ENCODE measurements around the gene DHRS7C.
"Not testable (repeated sequence)": the region's sequence is repeated elsewhere in the genome, so short reads cannot be mapped to it uniquely, and the experiment has no call there.

Gene DHRS7C

GRCh38 chr17:9783465-9783864, 7.9 kb downstream of the DHRS7C start:
- H3K27ac ChIP-seq (ENCODE audit: low read depth, low read length); H3K36me3 ChIP-seq (ENCODE audit: control insufficient read depth, insufficient read depth, low read length); H3K4me3 ChIP-seq (ENCODE audit: low read depth, low read length); H3K9me3 ChIP-seq (ENCODE audit: control insufficient read depth, insufficient read depth, low read length); H3K4me1 ChIP-seq (ENCODE audit: control insufficient read depth, insufficient read depth, low read length); H3K27me3 ChIP-seq (ENCODE audit: control insufficient read depth, insufficient read depth, low read length); H3K9ac ChIP-seq (ENCODE audit: low read depth, low read length): not testable (repeated sequence)

GRCh38 chr17:9783050-9783449, 8.3 kb downstream of the DHRS7C start:
- H3K4me3 ChIP-seq (ENCODE audit: low read depth, low read length): no peak overlapping the region
- no peak overlapping the region for H3K9ac ChIP-seq (ENCODE audit: low read depth, low read length)
- H3K36me3 ChIP-seq (ENCODE audit: control insufficient read depth, insufficient read depth, low read length): no peaks in the 10 kb centered on the region
- H3K27me3 ChIP-seq (ENCODE audit: control insufficient read depth, insufficient read depth, low read length): no peaks in the 10 kb centered on the region
- H3K27ac ChIP-seq (ENCODE audit: low read depth, low read length): no peak overlapping the region
- no peaks in the 10 kb centered on the region for H3K4me1 ChIP-seq (ENCODE audit: control insufficient read depth, insufficient read depth, low read length)
- H3K9me3 ChIP-seq (ENCODE audit: control insufficient read depth, insufficient read depth, low read length): no peaks in the 10 kb centered on the region

- Histone ChIP-seq H3K4me1 (ENCODE audit: control insufficient read depth, insufficient read depth, low read length) (no peaks in the 10 kb centered on the region), H3K9me3 (ENCODE audit: control insufficient read depth, insufficient read depth, low read length) (no peaks in the 10 kb centered on the region), H3K36me3 (ENCODE audit: control insufficient read depth, insufficient read depth, low read length) (no peaks in the 10 kb centered on the region), H3K9ac (ENCODE audit: low read depth, low read length) (no peak overlapping the region), H3K27ac (ENCODE audit: low read depth, low read length) (no peak overlapping the region), H3K27me3 (ENCODE audit: control insufficient read depth, insufficient read depth, low read length) (no peaks in the 10 kb centered on the region), H3K4me3 (ENCODE audit: low read depth, low read length) (no peak overlapping the region)
Measured at GRCh38 chr17:9780552-9780951, 10.8 kb downstream of the DHRS7C start.

GRCh38 chr17:9776911-9777310, 14.5 kb downstream of the DHRS7C start:
- no peaks in the 10 kb centered on the region for H3K4me1 ChIP-seq (ENCODE audit: control insufficient read depth, insufficient read depth, low read length)
- H3K36me3 ChIP-seq (ENCODE audit: control insufficient read depth, insufficient read depth, low read length): no peaks in the 10 kb centered on the region
- no peak overlapping the region for H3K4me3 ChIP-seq (ENCODE audit: low read depth, low read length)
- H3K27me3 ChIP-seq (ENCODE audit: control insufficient read depth, insufficient read depth, low read length): no peaks in the 10 kb centered on the region
- no peak overlapping the region for H3K9ac ChIP-seq (ENCODE audit: low read depth, low read length)
- no peak overlapping the region for H3K27ac ChIP-seq (ENCODE audit: low read depth, low read length)
- no peaks in the 10 kb centered on the region for H3K9me3 ChIP-seq (ENCODE audit: control insufficient read depth, insufficient read depth, low read length)

GRCh38 chr17:9772658-9773057, 18.7 kb downstream of the DHRS7C start:
- H3K36me3 ChIP-seq (ENCODE audit: control insufficient read depth, insufficient read depth, low read length): no peaks in the 10 kb centered on the region
- H3K4me3 ChIP-seq (ENCODE audit: low read depth, low read length): no peak overlapping the region
- H3K9ac ChIP-seq (ENCODE audit: low read depth, low read length): no peak overlapping the region
- no peak overlapping the region for H3K27ac ChIP-seq (ENCODE audit: low read depth, low read length)
- H3K9me3 ChIP-seq (ENCODE audit: control insufficient read depth, insufficient read depth, low read length): no peaks in the 10 kb centered on the region
- no peaks in the 10 kb centered on the region for H3K4me1 ChIP-seq (ENCODE audit: control insufficient read depth, insufficient read depth, low read length)
- no peaks in the 10 kb centered on the region for H3K27me3 ChIP-seq (ENCODE audit: control insufficient read depth, insufficient read depth, low read length)

GRCh38 chr17:9771465-9771864, 19.9 kb downstream of the DHRS7C start:
- Histone ChIP-seq H3K36me3 (ENCODE audit: control insufficient read depth, insufficient read depth, low read length) (no peaks in the 10 kb centered on the region), H3K27ac (ENCODE audit: low read depth, low read length) (no peak overlapping the region), H3K4me1 (ENCODE audit: control insufficient read depth, insufficient read depth, low read length) (no peaks in the 10 kb centered on the region)

GRCh38 chr17:9769036-9769695, 22.2 kb downstream of the DHRS7C start:
- Histone ChIP-seq H3K4me3 (ENCODE audit: low read depth, low read length) (no peak overlapping the region), H3K4me1 (ENCODE audit: control insufficient read depth, insufficient read depth, low read length) (no peaks in the 10 kb centered on the region), H3K27ac (ENCODE audit: low read depth, low read length) (no peak overlapping the region), H3K27me3 (ENCODE audit: control insufficient read depth, insufficient read depth, low read length) (no peaks in the 10 kb centered on the region), H3K9ac (ENCODE audit: low read depth, low read length) (no peak overlapping the region), H3K36me3 (ENCODE audit: control insufficient read depth, insufficient read depth, low read length) (no peaks in the 10 kb centered on the region), H3K9me3 (ENCODE audit: control insufficient read depth, insufficient read depth, low read length) (no peaks in the 10 kb centered on the region)

More at GRCh38 chr17:9771465-9771864, 19.9 kb downstream of the DHRS7C start:
- Histone ChIP-seq H3K9me3 (ENCODE audit: control insufficient read depth, insufficient read depth, low read length) (no peaks in the 10 kb centered on the region), H3K9ac (ENCODE audit: low read depth, low read length) (no peak overlapping the region), H3K27me3 (ENCODE audit: control insufficient read depth, insufficient read depth, low read length) (no peaks in the 10 kb centered on the region), H3K4me3 (ENCODE audit: low read depth, low read length) (no peak overlapping the region)

GRCh38 chr17:9768381-9768934, 22.9 kb downstream of the DHRS7C start:
- Histone ChIP-seq H3K9ac (ENCODE audit: low read depth, low read length) (no peak overlapping the region), H3K4me3 (ENCODE audit: low read depth, low read length) (no peak overlapping the region), H3K36me3 (ENCODE audit: control insufficient read depth, insufficient read depth, low read length) (no peaks in the 10 kb centered on the region), H3K9me3 (ENCODE audit: control insufficient read depth, insufficient read depth, low read length) (no peaks in the 10 kb centered on the region), H3K4me1 (ENCODE audit: control insufficient read depth, insufficient read depth, low read length) (no peaks in the 10 kb centered on the region), H3K27ac (ENCODE audit: low read depth, low read length) (no peak overlapping the region), H3K27me3 (ENCODE audit: control insufficient read depth, insufficient read depth, low read length) (no peaks in the 10 kb centered on the region)

GRCh38 chr17:9767432-9767991, 23.9 kb downstream of the DHRS7C start:
- no peaks in the 10 kb centered on the region for H3K9me3 ChIP-seq (ENCODE audit: control insufficient read depth, insufficient read depth, low read length)
- no peaks in the 10 kb centered on the region for H3K27me3 ChIP-seq (ENCODE audit: control insufficient read depth, insufficient read depth, low read length)
- H3K27ac ChIP-seq (ENCODE audit: low read depth, low read length): no peak overlapping the region
- H3K36me3 ChIP-seq (ENCODE audit: control insufficient read depth, insufficient read depth, low read length): no peaks in the 10 kb centered on the region
- no peak overlapping the region for H3K9ac ChIP-seq (ENCODE audit: low read depth, low read length)
- H3K4me3 ChIP-seq (ENCODE audit: low read depth, low read length): no peak overlapping the region
- H3K4me1 ChIP-seq (ENCODE audit: control insufficient read depth, insufficient read depth, low read length): no peaks in the 10 kb centered on the region

- Histone ChIP-seq H3K4me3 (ENCODE audit: low read depth, low read length) (no peak overlapping the region), H3K9me3 (ENCODE audit: control insufficient read depth, insufficient read depth, low read length) (no peaks in the 10 kb centered on the region), H3K4me1 (ENCODE audit: control insufficient read depth, insufficient read depth, low read length) (no peaks in the 10 kb centered on the region), H3K27me3 (ENCODE audit: control insufficient read depth, insufficient read depth, low read length) (no peaks in the 10 kb centered on the region), H3K9ac (ENCODE audit: low read depth, low read length) (no peak overlapping the region), H3K36me3 (ENCODE audit: control insufficient read depth, insufficient read depth, low read length) (no peaks in the 10 kb centered on the region), H3K27ac (ENCODE audit: low read depth, low read length) (no peak overlapping the region)
Measured at GRCh38 chr17:9766970-9767369, 24.4 kb downstream of the DHRS7C start.

- no peak overlapping the region for H3K9ac ChIP-seq (ENCODE audit: low read depth, low read length)
- H3K27ac ChIP-seq (ENCODE audit: low read depth, low read length): no peak overlapping the region
- H3K36me3 ChIP-seq (ENCODE audit: control insufficient read depth, insufficient read depth, low read length): no peaks in the 10 kb centered on the region
- H3K4me3 ChIP-seq (ENCODE audit: low read depth, low read length): no peak overlapping the region
- H3K9me3 ChIP-seq (ENCODE audit: control insufficient read depth, insufficient read depth, low read length): no peaks in the 10 kb centered on the region
- H3K27me3 ChIP-seq (ENCODE audit: control insufficient read depth, insufficient read depth, low read length): no peaks in the 10 kb centered on the region
- no peaks in the 10 kb centered on the region for H3K4me1 ChIP-seq (ENCODE audit: control insufficient read depth, insufficient read depth, low read length)
Measured at GRCh38 chr17:9765322-9765721, 26.1 kb downstream of the DHRS7C start.

Data from HUES48 (cell line).